22Rv1 (cell line): ENCODE data around the gene SCN8A.

Source experiments
- H3K27ac ChIP-seq: fragments of 450-650 bp; 2 replicates; pipeline ENCODE4 v1.5.1; 2017
- ZFX ChIP-seq: fragments of 450-650 bp; IDR thresholded peaks from 2 replicates; pipeline ENCODE4 v1.6.1; 2017; ENCODE audit warnings: antibody characterized with exemption, borderline replicate concordance
- TF ChIP-seq, protein P1 (sequence below): fragments of 450-650 bp; IDR thresholded peaks from 2 replicates; pipeline ENCODE4 v1.5.1; 2017; ENCODE audit warnings: mild to moderate bottlenecking

The SCN8A gene

DNA sequence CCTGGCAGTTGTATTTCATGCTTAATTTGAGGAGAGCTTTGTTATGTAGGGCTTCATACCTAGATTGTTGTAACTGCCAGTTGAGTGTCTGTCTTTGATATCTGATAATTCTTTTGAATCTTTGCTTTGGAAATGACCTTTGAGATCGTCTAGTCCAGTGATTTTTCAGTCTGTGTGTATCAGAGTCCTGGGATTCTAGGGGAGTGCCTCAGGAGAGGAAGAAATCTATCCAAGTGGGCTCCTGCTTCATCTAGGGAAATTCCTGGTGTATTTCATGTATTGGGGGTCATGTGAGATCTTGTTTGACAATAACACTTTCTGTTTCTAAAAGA is 158.9 kb downstream of the SCN8A start:
- no peak for TF ChIP-seq ZFX
- TF ChIP-seq, protein P1, sequence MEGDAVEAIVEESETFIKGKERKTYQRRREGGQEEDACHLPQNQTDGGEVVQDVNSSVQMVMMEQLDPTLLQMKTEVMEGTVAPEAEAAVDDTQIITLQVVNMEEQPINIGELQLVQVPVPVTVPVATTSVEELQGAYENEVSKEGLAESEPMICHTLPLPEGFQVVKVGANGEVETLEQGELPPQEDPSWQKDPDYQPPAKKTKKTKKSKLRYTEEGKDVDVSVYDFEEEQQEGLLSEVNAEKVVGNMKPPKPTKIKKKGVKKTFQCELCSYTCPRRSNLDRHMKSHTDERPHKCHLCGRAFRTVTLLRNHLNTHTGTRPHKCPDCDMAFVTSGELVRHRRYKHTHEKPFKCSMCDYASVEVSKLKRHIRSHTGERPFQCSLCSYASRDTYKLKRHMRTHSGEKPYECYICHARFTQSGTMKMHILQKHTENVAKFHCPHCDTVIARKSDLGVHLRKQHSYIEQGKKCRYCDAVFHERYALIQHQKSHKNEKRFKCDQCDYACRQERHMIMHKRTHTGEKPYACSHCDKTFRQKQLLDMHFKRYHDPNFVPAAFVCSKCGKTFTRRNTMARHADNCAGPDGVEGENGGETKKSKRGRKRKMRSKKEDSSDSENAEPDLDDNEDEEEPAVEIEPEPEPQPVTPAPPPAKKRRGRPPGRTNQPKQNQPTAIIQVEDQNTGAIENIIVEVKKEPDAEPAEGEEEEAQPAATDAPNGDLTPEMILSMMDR, result no peak
- H3K27ac ChIP-seq, result no peak overlapping the region

DNA sequence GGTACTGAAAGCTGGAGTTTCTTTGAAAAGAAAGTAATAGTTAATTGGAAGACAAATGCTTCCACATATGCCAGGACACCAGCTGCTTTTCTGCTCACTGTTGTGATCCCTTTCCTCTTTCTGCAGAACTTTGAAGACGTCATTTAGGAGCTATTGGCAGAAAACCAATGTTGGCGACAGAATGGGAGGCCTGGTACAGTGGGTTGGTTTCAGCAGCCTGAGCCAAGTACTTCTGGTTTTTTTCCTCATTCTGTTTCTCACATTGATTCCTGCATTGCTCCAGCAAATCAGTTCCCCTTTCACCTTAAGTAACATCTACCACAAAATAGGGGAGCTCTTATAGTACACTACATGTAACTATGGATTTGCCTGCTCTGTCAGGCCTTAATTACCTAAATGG is 160.6 kb downstream of the SCN8A start:
- TF ChIP-seq ZFX, result no peak
- TF ChIP-seq, protein P1, result no peak
- H3K27ac ChIP-seq, result no peak overlapping the region

DNA sequence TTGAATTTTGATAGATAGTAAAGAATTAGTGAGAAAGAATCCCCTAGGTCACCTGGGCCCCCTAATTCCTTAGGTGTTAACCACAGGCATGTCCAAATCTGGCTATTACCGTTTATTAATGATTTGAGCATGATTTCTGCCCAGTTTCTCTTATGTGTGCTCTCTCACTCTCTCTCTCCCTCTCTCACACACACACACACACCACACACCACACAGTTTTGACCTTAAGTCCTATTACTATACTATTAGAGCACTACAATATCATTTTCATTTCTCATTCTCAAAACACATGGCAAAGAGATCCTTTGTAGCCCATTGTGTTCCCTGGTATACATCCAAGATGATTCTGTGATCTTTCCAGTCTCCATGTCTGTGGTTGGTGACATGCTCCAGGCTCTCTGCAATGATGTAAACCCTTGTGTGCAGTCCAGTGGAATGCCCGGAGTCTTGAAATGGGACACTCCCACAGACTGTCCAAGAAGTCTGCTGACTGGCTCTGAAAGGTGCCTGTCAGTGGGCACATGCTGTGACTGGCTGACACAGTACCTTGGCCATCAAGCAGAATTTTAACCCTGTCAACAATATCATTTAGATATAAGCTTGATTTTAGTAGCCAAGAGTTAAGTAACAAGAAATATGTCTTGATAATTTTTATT is 161.3 kb downstream of the SCN8A start:
- no peak overlapping the region for H3K27ac ChIP-seq
- TF ChIP-seq, protein P1, result no peak
- no peak for TF ChIP-seq ZFX

DNA sequence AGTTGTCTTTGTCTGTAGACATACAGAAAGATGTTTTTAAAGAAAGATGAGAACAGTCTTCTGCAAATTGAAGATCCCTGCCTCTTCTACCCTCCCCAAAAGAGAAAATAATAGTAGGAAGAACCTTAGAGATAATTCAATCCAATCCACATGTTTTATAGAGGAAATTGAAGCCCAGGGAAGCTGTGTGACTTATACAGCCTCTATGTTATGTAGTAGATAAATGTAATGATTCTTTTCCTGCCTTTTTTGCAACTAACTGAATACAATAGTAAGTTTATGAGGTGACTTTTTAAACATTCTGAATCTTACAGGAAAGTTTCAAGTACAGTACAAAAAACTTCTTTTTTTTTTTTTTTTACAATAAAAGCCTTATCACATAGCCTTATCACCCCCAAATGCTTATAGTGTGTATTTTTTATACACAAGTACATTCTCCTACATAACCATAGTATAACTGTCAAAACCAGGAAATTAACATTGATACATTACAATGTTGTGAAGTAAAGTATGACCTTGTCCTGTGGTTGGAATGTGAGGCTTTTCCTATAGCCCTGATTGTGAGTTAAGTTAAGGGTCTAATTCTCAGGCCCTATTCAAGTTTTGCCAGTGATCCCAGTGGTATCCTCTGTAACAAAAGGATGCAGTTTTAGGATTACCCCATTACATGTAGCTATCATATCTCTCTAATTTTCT is 163.1 kb downstream of the SCN8A start:
- H3K27ac ChIP-seq, result no peak overlapping the region
- TF ChIP-seq ZFX, result no peak
- TF ChIP-seq, protein P1, result no peak

DNA sequence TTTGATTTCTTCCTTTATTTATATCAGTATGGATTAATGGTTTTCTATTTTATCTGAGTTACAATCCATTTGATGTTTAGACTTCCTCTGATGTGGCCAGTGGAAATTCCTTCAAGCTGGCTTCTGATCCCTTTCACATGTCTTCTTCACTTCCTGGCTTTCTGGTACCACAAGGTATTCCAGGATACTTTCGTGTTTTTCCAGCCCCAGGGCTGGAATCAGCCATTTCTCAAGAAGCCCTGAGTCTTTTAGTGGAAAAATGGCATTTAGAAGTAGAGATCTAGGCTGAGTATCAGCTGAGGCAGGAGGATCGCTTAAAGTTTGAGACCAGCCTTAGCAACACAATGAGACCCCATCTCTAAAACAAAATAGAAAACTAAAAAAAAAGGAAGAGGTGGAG is 164.2 kb downstream of the SCN8A start:
- TF ChIP-seq, protein P1, result no peak
- no peak for TF ChIP-seq ZFX

DNA sequence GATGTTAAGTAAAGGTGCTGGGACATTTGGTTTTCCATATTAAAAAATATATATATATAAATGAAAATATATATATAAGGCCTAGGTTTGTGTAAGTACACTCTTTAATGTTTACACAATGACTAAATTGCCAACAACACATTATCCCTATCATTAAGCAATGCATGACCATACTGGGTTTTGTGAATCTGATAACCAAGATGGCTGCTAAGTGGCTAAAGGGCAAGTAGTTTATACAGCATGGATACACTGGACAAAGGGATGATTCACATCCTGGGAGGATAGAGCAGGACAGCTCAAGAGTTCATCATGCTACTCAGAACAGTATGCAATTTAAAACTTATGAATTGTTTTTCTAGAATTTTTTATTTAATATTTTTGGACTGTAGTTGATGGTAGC is 168.1 kb downstream of the SCN8A start:
- TF ChIP-seq ZFX, result no peak
- TF ChIP-seq, protein P1, result no peak
- H3K27ac ChIP-seq, result no peak overlapping the region

More for the DNA sequence above, 164.2 kb downstream of the SCN8A start:
- no peak overlapping the region for H3K27ac ChIP-seq

DNA sequence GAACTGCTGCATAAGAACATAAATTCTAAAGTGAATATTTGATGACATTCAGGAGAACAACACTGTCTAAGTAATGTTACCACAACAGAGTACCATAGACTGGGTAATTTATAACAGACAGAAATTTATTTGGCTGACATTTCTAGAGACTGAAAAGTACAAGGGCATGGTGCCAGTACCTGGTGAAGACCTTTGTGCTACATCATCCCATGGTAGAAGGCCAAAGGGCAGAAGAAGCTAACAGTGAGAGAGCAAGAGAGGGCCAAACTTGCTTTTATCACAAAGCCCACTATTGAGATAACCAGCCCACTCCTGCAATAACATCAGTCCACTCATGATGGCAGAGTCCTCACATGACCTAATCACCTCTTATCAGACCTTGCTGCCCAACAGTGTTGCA is 168.7 kb downstream of the SCN8A start:
- no peak for TF ChIP-seq ZFX
- TF ChIP-seq, protein P1, result no peak
- H3K27ac ChIP-seq, result no peak overlapping the region
